Sigmoid colon (tissue), 7 donors: Measurements from ENCODE around the gene TMEM120B. TPM values are rescaled to one million over a fixed set of nuclear protein-coding genes. Genes with fewer than 3 reads are reported as not detected.

Experiments
- DNase-seq: peaks from one replicate; pipeline ENCODE4 v3.0.0-alpha.2; 2019
- H3K27ac ChIP-seq, 4 donors: fragments of 200-600 bp; sonication (generic); one replicate each; pipeline ENCODE4 v1.5.1; 2016 to 2019; ENCODE audit warnings: mild to moderate bottlenecking in 1 of 4
- H3K27me3 ChIP-seq, 3 donors: fragments of 200-600 bp; sonication (generic); one replicate each; pipeline ENCODE4 v1.5.1; 2019; ENCODE audit warnings: mild to moderate bottlenecking in 1 of 3
- H3K36me3 ChIP-seq, 4 donors: fragments of 200-600 bp; sonication (generic); one replicate each; pipeline ENCODE4 v1.5.1; 2016 to 2019
- H3K4me1 ChIP-seq, 4 donors: fragments of 200-600 bp; sonication (generic); one replicate each; pipeline ENCODE4 v1.5.1; 2017 to 2019
- H3K4me3 ChIP-seq, 4 donors: fragments of 200-600 bp; sonication (generic); one replicate each; pipeline ENCODE4 v1.5.1; 2017 to 2019; ENCODE audit warnings: mild to moderate bottlenecking in 2 of 4, moderate library complexity in 1 of 4
- H3K9me3 ChIP-seq, 4 donors: fragments of 200-600 bp in 3 of 4; sonication (generic) in 3 of 4; one replicate each; pipeline versions ENCODE4 v1.5.1 to v1.6.1; 2013 to 2019
- CTCF ChIP-seq, 4 experiments: fragments of 450-650 bp in 3 of 4; fragments of 200-600 bp in 1 of 4; IDR thresholded peaks; one replicate each; pipeline ENCODE4 v1.5.1; 2016 to 2019; ENCODE audit warnings: antibody characterized with exemption in 4 of 4, mild to moderate bottlenecking in 3 of 4, moderate library complexity in 2 of 4
- EP300 ChIP-seq, 4 donors: sonication (generic); formaldehyde crosslinking; IDR thresholded peaks; one replicate each; pipeline ENCODE4 v1.6.1; 2017; ENCODE audit warnings: antibody characterized with exemption in 4 of 4
- POLR2A ChIP-seq, 2 donors: fragments of 450-650 bp; IDR thresholded peaks; one replicate each; pipeline ENCODE4 v1.6.1; 2016; ENCODE audit warnings: antibody characterized with exemption in 2 of 2, mild to moderate bottlenecking in 2 of 2, moderate library complexity in 2 of 2
- POLR2AphosphoS5 ChIP-seq, 4 donors: sonication (generic); formaldehyde crosslinking; IDR thresholded peaks; one replicate each; pipeline ENCODE4 v1.6.1; 2017; ENCODE audit warnings: antibody characterized with exemption in 4 of 4
- WGBS, 2 donors: extraction: QIAGEN DNeasy Blood & Tissue Kit; methylation state at CpG; one replicate each; pipeline ENCODE4 v1.1.7; 2013; 5-methylcytosine and 5-hydroxymethylcytosine counted together
- intact Hi-C: fragments of 100-400 bp; cut with DNase I; formaldehyde crosslinking; loops from one replicate; pipeline ENCODE4 v1.15.1; 2023
- polyA plus RNA-seq, 3 donors: library from polyadenylated mRNA; stranded (reverse); fragments of 200-250 nt; gene quantifications; one replicate each; pipeline ENCODE4 v1.2.3, GENCODE V29; 2013
- total RNA-seq, 4 donors: library from RNA; depleted of rRNA; stranded (reverse); fragments of >200 nt; gene quantifications; one replicate each; pipeline ENCODE4 v1.1.0, GENCODE V29; 2016
- donor health status: healthy with polysubstance abuse.
- donor health status: Bipolar disorder and iron deficiency.
- donor health status: healthy.

The TMEM120B gene
- total and polyA plus RNA-seq, 7 donors: 1.2 to 8.9 (median 3.7) TPM

GRCh38 chr12:121815263-121815662 lies 102.7 kb downstream of the TMEM120B start:
- Histone ChIP-seq H3K27me3 (no peaks in the 10 kb centered on the region), H3K4me1 (peaks cover 0 to 38% (median 32%) of the 10 kb centered on the region in 4 donors), H3K9me3 (no peaks in the 10 kb centered on the region), H3K36me3 (peaks cover 54 to 68% (median 63%) of the 10 kb centered on the region in 4 donors), H3K27ac (no peak overlapping the region), H3K4me3 (no peak overlapping the region)
- intact Hi-C loops: no loop called here
- TF ChIP-seq POLR2A (IDR thresholded peaks at IDR 0.05) (no peak), CTCF (IDR thresholded peaks at IDR 0.05) (no peak), POLR2AphosphoS5 (IDR thresholded peaks at IDR 0.05) (no peak), EP300 (IDR thresholded peaks at IDR 0.05) (no peak)
- WGBS, 2 donors: 86 to 93% methylated on average over 8 of the region's 8 CpGs
- DNase-seq: no peak

DNA sequence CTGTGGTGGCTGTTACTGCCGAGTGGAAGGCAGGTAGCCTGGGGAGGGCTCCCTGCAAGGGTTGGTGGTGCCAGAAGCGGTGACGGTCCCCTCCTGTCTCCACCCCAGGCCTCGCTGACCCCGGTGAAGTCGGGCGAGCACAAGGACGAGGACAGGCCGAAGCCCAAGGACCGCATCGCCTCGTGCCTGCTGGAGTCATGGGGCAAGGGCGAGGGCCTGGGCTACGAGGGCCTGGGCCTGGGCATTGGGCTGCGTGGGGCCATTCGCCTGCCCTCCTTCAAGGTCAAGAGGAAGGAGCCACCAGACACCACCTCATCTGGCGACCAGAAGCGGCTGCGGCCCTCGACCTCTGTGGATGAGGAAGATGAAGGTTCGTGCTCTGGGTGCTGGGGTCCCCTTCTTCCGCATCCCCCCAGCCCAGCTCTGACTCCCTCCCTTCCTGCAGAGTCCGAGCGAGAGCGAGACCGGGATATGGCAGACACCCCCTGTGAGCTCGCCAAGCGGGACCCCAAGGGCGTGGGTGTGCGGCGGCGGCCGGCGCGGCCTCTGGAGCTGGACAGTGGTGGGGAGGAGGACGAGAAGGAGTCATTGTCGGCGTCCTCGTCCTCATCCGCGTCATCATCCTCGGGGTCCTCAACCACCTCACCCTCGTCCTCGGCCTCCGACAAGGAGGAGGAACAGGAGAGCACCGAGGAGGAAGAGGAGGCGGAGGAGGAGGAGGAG lies 104.5 kb downstream of the TMEM120B start:
- TF ChIP-seq POLR2AphosphoS5 (IDR thresholded peaks at IDR 0.05) (no peak), POLR2A (IDR thresholded peaks at IDR 0.05) (no peak), EP300 (IDR thresholded peaks at IDR 0.05) (no peak), CTCF (IDR thresholded peaks at IDR 0.05) (no peak)
- H3K9me3 ChIP-seq: no peaks in the 10 kb centered on the region
- H3K36me3 ChIP-seq: peaks cover 60 to 78% (median 71%) of the 10 kb centered on the region in 4 donors
- no peak for DNase-seq
- H3K27ac ChIP-seq: no peak overlapping the region
- H3K4me1 ChIP-seq: peaks cover 0 to 20% (median 15%) of the 10 kb centered on the region in 4 donors
- H3K27me3 ChIP-seq: no peaks in the 10 kb centered on the region
- no peak overlapping the region for H3K4me3 ChIP-seq
- 96% methylated on average over 47 of the region's 47 CpGs for WGBS, 2 donors
- intact Hi-C loops: no loop called here

- no peak overlapping the region for H3K4me3 ChIP-seq
- WGBS, 2 donors: 96% methylated on average over 18 of the region's 18 CpGs
- intact Hi-C loops: no loop called here
- H3K27ac ChIP-seq: no peak overlapping the region
- TF ChIP-seq EP300 (IDR thresholded peaks at IDR 0.05): no peak
- no peak for TF ChIP-seq POLR2A (IDR thresholded peaks at IDR 0.05)
- TF ChIP-seq CTCF (IDR thresholded peaks at IDR 0.05): no peak
- TF ChIP-seq POLR2AphosphoS5 (IDR thresholded peaks at IDR 0.05): no peak
- H3K9me3 ChIP-seq: no peaks in the 10 kb centered on the region
- no peaks in the 10 kb centered on the region for H3K27me3 ChIP-seq
- H3K4me1 ChIP-seq: peaks cover 0 to 14% (median 12%) of the 10 kb centered on the region in 4 donors
- H3K36me3 ChIP-seq: peaks cover 60 to 84% (median 76%) of the 10 kb centered on the region in 4 donors
- no peak for DNase-seq
Observed at GRCh38 chr12:121817648-121818043, 105.1 kb downstream of the TMEM120B start.

- H3K4me1 ChIP-seq: no peaks in the 10 kb centered on the region
- DNase-seq: peak; percentile 62
- intact Hi-C loops: no loop called here
- WGBS, 2 donors: 94% methylated on average over 22 of the region's 22 CpGs
- no peaks in the 10 kb centered on the region for H3K27me3 ChIP-seq
- H3K9me3 ChIP-seq: no peaks in the 10 kb centered on the region
- no peak overlapping the region for H3K4me3 ChIP-seq
- TF ChIP-seq POLR2A (IDR thresholded peaks at IDR 0.05) (no peak), POLR2AphosphoS5 (IDR thresholded peaks at IDR 0.05) (no peak), CTCF (IDR thresholded peaks at IDR 0.05) (no peak), EP300 (IDR thresholded peaks at IDR 0.05) (no peak)
- H3K36me3 ChIP-seq: peaks cover 68 to 100% (median 87%) of the 10 kb centered on the region in 4 donors
- no peak overlapping the region for H3K27ac ChIP-seq
Observed at GRCh38 chr12:121819212-121819949, 106.8 kb downstream of the TMEM120B start.
